Cardiac fibroblast (primary cell): ENCODE results near the gene UBE2E2.

ENCODE experiments used
- DNase-seq, 2 donors: peaks; one replicate each; pipeline versions ENCODE4 v3.0.0 to v3.0.0-alpha.2; 2010; ENCODE audit warnings: low read depth in 2 of 2
- H3K4me3 ChIP-seq, 2 donors: replicated peaks in 1 of 2; 1 replicate in 1 of 2; 2 replicates in 1 of 2; pipeline ENCODE4 v1.5.1; 2011; ENCODE audit warnings: low read depth in 2 of 2, low read length in 2 of 2, mild to moderate bottlenecking in 2 of 2, moderate library complexity in 1 of 2
- CTCF ChIP-seq: IDR thresholded peaks from one replicate; pipeline ENCODE4 v1.5.1; 2011; ENCODE audit warnings: low read depth, mild to moderate bottlenecking, low read length, inconsistent platforms

UBE2E2 gene

DNA sequence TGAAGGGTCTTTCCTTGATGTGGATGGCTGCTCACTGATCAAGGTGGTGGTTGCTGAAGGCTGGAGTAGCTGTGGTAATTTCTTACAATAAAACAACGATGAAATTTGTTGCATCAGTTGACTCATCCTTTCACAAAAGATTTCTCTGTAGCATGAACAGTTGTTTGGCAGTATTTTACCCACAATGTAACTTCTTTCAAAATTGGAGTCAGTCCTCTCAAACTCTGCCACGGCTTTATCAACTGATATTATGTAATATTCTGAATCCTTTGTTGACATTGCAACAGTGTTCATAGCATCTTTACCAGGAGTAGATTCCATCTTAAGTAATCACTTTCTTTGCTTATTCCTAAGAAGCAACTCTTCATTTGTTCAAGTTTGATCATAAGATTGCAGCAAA, 252.6 kb downstream of the UBE2E2 start:
- peak; percentile 80 to 91 for DNase-seq
- H3K4me3 ChIP-seq = no peak overlapping the region
- TF ChIP-seq CTCF = no peak

DNA sequence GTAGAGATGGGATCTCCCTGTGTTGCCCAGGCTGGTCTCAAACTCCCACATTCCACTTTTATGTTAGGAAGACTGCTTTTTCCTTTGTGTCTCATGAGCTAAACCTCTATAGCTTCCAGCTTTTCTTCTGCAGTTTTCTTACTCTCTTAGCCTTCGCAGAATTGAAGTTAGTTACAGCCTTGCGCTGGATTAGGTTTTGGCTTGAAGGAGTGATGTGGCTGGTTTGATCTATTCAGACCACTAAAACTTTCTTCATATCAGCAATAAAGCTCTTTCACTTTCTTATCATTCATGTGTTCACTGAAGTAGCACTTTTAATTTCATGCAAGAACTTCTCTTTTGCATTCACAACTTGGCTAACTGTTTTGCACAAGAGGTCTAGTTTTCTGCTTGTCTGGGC, 254.6 kb downstream of the UBE2E2 start:
- no peak overlapping the region for H3K4me3 ChIP-seq
- DNase-seq = no peak
- no peak for TF ChIP-seq CTCF

GRCh38 chr3:23459465-23459864, 256.3 kb downstream of the UBE2E2 start:
- TF ChIP-seq CTCF = no peak
- no peak for DNase-seq
- no peak overlapping the region for H3K4me3 ChIP-seq

DNA sequence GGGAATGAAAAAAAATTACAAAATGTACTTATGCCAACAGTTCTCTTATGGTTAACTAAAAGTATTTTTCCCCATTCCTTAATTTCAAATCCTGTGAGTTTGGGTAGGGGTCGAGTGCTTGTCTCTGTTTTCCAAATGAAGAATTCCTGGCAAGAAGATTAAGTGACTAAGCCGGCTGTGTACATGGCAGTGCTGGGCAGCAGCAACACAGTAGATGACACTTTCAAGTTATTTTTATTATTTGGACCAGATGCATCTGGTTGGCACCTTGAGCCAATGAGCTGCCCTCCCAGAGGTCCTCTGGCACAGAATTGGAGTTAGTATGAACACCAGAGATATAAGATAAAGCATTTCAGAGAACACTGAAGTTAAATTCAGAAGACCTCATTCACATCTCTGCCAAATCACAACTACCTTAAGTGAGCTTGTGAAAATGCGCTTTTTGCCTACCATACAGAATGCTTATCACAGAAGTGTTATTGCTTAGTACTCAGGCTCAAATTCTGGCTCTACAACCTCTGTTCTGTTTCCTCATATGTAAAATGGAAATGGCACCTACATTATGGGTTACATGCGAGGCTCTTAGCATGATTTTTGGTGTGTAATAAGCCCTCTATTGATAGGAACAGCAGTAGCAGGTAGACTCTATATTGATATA, 256.9 kb downstream of the UBE2E2 start:
- no peak for TF ChIP-seq CTCF
- no peak for DNase-seq

GRCh38 chr3:23461069-23461468, 257.9 kb downstream of the UBE2E2 start:
- no peak for DNase-seq
- no peak overlapping the region for H3K4me3 ChIP-seq
- TF ChIP-seq CTCF = no peak

More for the DNA sequence above, 256.9 kb downstream of the UBE2E2 start:
- no peak overlapping the region for H3K4me3 ChIP-seq

- H3K4me3 ChIP-seq = no peak overlapping the region
- DNase-seq = no peak
- no peak for TF ChIP-seq CTCF
Measured at GRCh38 chr3:23463791-23464190, 260.7 kb downstream of the UBE2E2 start.

DNA sequence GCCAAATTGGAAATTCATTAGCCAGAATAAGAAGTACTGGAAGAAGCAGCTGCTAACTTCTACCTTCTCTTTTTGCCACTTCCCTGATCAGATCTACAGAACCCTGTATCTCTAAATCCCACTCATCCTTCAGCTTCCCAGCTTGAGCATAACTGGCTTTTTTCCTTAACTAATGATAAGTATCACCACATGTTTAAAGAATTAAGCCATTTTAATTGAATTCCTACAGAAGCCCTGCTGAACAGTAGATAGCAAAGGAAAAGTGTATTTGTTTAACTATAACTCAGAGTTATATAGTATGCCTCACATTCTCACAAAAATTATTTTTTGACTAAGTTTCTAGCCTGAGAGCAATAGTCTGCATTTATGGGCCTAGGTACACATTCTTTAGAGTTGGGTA, 262.4 kb downstream of the UBE2E2 start:
- DNase-seq = no peak
- H3K4me3 ChIP-seq = no peak overlapping the region
- no peak for TF ChIP-seq CTCF
